Upper lobe of left lung (tissue), 4 donors: ENCODE results near the gene C2orf49.

Experiments
- CTCF ChIP-seq, 6 experiments: fragments of 450-650 bp in 4 of 6; fragments of 200-600 bp in 2 of 6; sonication (generic) in 2 of 6; IDR thresholded peaks; one replicate each; pipeline ENCODE4 v1.5.1; 2016 to 2019; ENCODE audit warnings: antibody characterized with exemption in 6 of 6
- POLR2A ChIP-seq, 4 donors: fragments of 450-650 bp; IDR thresholded peaks; one replicate each; pipeline ENCODE4 v1.5.1; 2016 to 2017; ENCODE audit warnings: antibody characterized with exemption in 4 of 4, mild to moderate bottlenecking in 2 of 4

GRCh38 chr2:105329197-105329554, 8.2 kb upstream of the C2orf49 start:
- TF ChIP-seq CTCF (IDR thresholded peaks at IDR 0.05) (no peak), POLR2A (IDR thresholded peaks at IDR 0.05) (no peak)
